NK-92 (cell line): ENCODE measurements around the gene CDCP1.
"Not testable (repeated sequence)": the region's sequence is repeated elsewhere in the genome, so short reads cannot be mapped to it uniquely, and the experiment has no call there.

Experiments
- DNase-seq: peaks from one replicate; lab custom pipeline; 2025; ENCODE audit not compliant: unreplicated experiment; lab: John Stamatoyannopoulos, UW

Gene CDCP1

DNA sequence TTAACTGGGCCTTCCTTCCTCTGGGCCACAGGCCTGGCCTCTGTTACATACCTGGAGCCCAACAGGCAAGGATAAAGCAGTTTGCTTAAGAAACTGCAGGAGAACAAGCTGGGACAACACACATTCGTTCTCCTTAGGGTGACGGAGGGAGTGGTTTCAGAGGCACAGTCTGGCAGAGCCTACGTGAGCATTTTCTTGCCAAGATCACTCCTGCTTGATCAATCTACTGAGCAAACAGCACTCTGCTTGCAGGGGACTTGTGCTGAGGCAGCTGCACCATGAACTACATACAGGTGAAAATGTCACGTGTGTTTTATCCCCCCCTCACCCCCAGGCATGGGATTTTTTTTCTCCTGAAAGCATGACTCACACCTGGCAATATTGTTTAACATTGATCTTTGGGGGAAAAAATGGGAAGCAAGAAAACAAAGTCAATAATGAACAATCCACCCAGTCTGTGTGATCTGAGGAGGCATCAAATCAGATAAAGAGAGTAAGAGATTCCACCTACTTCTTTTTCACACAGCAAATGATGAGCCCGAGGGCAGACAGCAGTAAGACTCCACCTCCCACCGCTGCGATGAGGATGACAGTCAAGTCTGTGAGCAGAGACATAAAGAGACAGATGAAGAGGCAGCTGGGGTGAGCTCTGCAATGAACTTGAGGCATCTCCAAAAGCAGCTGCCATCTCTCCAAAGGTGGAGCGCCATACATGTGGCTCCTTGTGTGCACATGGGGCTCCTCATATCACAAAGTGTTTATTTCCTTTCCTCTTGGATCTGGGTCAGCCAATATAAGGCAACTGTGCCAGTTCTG lies 57.4 kb downstream of the CDCP1 start:
- DNase-seq, result no peak

DNA sequence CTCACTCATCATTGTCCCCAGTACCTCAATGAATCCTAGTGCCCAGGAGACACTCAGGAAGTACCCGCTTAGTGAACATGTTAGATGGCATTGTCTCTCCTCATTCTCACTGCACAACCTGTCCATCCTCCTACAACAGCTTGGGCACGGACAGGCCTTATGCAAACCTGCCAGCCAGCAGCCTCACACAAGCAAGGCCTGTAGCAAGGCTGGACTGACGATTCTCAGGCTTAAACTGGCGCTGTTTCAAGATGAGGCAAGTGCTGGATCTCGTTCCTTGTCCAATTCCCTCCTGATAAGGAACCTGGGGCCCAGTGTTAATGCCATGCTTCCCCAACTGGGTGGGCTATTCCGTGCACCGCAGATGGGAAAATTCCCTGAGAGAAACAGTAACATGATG lies 59.0 kb downstream of the CDCP1 start:
- DNase-seq, result no peak

DNA sequence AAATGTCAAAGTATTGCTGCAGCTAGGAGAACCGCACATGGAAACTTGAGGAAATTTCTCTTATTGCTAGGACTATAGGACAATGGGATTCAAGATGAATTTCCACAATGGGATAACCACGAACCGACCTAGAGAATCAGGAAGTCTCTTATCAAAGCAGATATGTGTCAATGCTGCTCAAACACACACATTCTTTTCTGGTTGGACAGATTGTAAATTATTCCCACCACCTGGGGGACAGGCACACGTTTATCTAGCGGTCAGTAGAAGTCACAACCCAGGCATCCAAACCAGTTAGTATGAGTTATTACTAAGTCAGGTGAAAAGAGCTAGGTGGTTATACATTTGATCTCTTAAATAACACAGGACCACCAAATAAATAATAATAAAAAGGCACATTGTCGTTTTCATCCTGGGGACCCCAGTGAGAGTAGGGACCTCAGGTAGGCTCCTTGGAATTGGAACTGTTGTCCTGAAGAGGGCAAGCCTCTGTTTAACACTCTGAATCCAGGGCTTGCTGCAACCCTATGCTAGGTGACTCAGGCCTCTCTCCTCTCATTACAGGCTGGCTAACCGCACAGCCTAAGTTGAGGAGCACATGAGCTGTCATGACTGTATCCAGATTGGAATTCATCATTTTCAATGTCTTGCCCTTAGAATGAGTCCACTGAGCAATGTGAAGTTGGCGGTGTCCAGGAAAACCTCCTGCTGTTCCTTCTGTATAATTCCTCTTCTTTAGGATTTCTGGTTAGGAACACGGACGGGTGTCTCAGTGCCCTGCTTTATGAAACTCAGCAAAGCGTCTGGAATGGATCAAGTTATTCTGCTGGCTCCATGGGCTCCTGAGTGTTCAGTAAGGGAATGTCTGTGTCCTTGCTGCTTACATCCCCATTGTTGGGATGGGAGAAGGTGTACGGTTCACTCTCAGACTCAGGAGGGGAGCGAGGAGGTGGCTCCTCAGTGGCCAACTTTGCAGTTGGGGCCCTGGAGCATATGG lies 61.1 kb downstream of the CDCP1 start:
- no peak for DNase-seq

DNA sequence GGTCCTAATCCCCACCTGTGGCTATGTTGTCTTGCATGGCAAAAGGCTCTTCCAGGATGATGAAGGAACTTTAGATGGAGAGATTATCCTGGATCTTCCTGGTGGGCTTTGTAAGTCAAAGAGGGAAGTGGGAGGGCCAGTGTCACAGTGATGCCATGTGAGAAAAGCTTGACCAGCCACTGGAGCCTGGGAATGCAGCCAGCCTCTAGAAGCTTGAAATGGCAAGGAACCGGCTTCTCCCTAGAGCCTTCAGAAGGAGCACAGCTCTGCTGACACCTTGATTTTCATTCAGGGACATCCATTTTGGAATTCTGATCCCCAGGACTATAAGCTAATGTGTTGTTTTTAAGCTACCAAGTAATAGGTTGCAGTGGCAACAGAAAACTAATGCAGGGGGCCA lies 61.8 kb downstream of the CDCP1 start:
- no peak for DNase-seq

DNA sequence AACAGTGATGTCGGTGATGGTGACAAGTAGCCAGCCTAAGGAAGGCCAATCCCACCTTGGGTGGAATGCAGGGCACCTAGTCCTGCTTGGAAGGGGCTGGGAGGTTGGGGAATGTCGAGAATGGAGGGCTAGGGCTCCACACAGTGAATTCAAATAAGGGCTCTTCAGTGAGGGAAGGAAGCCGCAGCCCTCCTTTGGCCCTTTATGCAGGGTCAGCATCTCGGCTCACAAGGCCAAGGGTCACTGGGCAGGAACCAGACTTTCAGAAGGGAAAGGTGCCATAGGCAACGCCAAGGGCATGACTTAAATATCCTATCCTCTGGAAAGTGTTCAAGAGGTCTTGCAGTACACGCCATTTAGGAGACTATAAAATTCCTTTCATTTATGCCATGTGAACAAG lies 63.2 kb downstream of the CDCP1 start:
- no peak for DNase-seq

DNA sequence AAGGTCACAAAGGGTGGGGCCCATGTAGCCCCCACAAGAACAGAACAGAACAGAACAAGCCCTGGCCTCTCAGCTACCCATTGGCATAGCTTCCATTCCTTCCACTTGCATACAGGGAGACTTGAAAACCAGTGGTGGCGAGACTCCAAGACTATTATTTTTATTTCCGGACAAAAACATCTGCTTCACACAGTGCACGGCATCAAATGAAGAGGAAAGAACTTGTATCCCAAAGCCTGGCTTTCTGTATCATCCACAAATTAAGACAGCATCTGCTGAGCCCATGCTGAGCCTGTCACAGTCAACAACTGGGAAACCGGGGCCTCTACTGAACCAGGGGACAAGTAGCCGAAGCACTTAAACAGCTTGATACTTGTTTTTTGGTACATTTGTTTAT lies 64.0 kb downstream of the CDCP1 start:
- no peak for DNase-seq

DNA sequence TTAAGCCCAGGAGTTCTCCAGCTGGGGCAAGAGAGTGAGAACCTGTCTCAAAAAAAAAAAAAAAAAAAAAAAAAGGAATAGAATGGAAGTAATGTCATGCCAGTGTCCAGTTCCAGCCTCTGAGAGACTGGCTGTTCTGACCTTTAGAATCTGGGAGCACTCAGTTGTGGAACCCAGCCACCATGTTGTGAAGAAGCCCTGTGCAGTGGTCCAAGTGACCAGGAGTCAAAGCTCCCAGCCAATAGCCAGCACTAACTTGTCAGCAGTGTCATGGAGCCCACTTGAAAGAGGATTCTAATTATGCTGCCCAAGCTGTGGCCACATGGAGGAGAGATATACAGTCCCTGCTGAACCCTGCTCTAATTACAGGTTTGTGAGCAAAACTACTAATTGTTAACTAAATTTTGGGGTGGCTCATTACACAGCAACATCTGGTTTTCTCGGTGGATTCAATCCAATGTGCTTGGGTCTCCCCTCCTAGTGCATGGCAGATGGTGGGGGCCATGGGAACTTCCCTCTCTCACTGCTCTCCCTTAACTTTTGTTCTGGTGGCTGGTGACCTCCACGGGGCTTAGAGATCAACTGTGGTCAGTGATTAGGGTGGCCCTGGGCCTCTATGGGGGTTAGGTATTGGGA lies 64.6 kb downstream of the CDCP1 start:
- DNase-seq, result no peak

DNA sequence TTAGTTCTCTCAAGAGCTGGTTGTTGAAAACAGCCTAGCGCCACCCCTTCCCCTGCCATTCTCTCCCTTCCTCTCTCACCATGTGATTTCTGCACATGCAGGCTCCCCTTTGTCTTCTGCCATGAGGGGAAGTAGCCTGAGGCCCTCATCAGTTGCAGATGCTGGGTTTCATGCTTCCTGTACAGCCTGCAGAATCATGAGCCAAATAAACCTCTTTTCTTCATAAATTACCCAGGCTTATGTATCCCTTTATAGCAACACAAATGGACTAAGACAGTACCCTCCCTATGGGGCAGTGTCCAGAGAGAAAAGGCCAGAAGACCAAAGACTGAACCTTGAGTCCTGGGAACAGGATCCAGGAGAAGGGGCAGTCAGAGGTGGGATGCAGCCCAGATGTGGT lies 65.4 kb downstream of the CDCP1 start:
- DNase-seq, result no peak

DNA sequence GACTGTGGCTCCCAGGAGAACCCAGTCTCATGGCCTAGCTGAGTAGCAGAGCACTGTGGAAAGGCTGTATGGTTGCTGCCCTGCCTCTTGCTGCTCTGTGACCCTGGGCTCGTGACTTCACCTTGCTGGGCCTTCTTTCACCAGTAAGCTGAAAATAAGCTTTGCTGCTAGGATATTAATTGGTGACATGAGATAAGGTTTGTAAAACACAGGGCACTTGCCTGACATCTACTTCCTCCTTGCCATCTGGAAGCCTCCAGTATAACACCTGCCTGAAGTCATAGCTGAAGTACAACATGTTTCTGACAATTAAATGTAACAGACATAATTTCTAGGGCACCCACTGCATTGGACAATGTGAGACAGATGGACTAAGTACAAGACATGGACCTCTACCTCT lies 66.5 kb downstream of the CDCP1 start:
- no peak for DNase-seq

DNA sequence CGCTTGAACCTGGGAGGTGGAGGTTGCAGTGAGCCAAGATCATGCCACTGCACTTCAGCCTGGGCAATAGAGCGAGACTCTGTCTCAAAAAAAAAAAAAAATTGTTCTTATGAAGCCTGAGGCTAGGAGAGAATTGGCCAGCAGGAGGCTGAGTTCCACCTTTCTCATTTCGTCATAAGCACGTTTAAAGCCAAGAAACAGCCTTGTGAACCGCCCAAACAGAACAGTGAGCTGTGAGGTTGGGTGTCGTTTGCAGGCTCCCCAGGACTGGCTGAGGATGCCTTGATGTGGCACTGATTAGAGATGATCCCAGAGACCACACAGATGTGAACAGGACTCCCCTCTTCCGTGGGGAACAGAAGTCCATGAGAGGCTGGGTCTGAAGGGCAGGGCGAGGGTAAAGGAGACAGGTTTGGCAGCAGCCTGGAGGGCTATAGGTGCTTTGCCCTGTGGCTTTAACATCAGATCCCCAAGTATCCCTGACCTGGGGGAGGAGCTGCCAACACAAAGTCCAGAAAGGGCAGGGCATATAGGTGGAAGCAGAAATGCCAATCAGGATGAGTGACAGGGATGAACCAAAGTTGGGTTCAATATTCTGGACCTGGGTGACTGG lies 67.2 kb downstream of the CDCP1 start:
- no peak for DNase-seq

DNA sequence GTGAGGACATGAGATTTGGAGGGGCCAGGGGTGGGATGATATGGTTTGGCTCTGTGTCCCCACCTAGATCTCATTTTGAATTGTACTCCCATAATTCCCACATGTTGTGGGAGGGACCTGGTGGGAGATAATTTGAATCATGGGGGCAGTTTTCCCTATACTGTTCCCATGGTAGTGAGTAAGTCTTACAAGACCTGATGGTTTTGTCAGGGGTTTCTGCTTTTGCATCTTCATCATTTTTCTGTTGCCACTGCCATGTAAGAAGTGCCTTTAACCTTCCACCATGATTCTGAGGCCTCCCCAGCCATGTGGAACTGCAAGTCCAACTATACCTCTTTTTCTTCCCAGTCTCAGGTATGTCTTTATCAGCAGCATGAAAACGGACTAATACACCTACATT lies 67.9 kb downstream of the CDCP1 start:
- not testable (repeated sequence) for DNase-seq

DNA sequence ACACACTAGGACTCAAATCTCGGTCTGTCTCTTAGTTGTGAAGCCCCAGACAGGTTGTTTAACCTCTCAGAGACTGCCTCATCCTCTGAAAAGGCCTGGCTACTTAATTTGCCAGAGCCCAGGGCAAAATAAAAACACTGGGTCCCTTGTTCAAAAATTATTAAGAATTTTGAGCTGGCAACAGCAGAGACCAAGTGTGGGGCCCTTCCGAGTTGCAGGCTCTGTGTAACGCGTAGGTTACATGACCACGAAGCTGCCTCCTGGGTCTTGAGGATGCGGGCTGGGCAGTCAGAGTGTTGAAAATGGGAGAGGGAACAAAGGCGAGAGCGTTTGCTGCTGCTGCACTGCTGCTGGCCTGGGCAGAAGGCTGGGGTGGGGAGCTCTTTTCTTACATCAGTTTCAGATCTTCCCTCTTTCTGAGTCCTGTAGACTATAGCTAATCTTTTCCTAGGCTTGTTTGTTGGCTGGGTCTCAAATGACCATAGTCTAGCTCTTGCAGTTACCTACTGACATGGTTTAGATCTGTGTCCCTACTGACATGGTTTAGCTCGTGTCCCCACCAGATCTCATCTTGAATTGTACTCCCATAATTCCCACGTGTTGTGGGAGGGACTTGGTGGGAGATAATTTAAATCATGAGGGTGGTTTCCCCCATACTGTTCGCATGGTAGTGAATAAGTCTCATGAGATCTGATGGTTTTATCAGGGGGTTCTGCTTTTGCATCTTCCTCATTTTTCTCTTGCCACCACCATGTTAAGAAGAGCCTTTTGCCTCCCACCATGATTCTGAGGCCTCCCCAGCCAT lies 70.2 kb downstream of the CDCP1 start:
- DNase-seq, result no peak

DNA sequence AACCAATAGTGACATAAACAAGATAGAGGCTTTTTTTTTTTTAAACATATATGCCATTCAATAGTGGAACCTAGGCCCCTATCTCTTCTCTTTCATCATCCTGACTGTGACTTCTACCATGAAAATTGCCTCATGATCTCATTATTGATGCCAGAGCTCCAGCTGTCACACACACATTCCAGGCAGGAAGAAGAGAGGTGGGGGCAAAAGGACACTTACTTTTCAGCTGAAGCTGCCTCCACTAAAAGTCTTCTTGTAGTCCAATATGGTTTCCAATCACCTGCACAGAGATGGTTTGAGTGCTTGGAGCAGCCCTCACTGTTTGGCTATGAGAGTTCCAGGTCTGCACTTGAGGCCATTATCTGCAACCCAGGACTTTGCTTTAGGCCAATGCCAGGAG lies 75.1 kb downstream of the CDCP1 start:
- no peak for DNase-seq

DNA sequence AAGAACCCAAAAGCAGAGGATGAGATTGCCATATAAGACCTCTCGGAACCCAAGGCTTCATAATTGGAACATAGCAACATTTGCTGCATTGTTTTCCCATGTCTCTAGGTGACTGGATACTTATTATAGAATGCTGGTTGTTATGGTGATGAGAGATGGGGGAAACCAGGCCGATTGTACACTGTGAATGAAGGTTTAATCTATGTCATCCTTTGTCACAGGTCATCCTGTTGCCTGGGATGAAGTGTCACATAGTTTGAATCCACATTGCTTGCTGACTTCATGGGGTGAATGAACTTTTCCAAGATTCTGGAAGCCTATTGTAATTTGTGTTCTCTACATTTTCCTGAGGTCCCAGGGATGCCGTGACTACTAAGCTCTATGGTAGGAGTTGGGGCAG lies 78.2 kb downstream of the CDCP1 start:
- no peak for DNase-seq

DNA sequence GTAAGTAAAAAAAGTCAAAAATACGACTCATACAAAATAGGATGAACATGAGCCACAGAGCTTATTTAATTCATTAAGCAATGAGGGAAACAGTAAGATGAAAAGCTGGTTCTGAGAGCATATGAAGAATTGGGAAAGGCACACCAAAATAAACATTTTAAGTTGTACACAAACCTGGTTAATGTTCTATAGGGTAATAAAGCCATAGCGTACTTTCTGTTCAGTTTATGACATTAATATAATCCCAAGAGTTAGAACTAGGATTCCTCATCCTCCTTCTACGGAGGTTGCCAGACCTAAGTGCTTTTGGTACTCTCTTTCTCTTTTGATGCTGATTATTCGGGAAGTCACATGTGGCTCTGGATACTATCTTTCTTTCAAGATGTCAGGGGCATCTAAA lies 78.7 kb downstream of the CDCP1 start:
- no peak for DNase-seq

DNA sequence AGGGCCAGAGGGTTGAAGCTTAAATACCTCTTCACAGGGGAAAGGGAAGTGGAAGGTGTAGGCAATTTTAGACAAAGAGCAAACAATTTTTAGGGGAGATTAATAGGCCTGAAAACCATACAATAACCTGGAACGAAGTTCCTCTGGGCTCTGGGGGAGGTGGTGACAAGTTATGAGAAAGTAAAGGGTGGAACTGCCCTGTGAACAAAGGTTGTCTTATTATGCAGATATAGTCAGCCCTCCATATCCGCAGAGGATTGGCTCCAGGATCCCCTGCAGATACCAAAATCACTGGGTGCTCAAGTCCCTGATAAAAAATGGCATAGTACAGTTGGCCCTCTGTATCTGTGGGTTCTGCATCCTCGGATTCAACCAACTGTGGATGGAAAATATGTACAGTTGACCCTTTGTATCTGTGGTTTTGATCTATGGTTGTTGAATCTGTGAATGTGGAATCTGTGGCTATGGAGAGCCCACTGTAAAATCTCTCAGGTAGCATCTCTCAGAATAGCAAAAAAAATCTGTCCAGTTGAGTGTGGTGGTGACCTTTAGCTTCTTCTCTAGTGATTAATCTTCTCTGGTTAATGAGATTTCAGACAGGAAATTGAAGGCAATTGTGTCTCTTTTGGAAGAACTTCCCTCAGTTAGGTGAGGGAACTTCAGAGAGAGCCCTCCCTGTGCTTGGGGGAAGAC lies 79.9 kb downstream of the CDCP1 start:
- no peak for DNase-seq

DNA sequence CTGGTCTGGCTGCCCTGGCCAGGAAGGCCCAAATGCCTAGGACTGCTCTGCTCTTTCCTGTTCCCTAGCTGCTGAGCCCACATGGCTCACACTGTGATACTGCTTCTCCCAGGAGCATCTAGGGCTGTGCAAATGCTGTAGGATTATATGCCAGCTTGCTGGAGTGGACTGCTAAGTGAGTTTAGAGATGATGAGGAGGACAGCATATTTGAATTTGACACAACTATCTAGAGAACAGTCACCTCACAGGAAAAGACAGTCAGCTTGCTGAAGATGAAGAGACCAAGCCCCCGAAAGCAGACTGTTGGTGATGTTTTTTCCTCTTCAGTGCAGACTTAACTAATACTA lies 80.8 kb downstream of the CDCP1 start:
- DNase-seq, result no peak

DNA sequence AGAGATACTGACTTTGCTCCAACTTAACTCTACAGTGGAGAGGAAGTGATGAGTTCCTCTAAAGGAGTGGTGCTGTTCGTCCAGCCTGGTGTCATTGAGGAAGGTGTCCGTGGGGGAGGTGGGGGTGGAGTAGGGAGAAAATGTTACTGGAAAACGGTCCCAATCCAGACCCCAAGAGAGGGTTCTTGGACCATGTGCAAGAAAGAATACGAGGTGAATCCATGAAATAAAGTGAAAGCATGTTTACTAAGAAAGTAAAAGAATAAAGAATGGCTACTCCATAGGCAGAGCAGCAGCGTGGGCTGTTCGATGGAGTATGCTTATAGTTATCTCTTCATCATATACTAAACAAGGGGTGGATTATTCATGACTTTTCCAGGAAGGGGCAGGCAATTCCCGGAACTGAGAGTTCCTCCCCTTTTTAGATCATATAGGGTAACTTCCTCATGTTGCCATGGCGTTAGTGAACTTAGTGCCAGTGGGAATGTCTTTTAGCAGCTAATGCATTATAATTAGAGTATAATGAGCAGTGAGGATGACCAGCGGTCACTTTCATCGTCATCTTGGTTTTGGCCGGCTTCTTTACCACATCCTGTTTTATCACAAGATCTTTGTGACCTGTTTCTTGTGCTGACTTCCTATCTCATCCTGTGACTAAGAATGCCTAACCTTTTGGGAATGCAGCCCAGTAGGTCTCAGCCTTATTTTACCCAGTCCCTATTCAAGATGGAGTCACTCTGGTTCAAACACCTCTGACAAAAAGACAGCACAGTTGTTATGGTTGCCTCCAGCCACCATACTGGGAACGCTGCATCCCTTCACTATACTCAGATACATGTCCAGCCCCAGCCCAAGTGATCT lies 81.4 kb downstream of the CDCP1 start:
- no peak for DNase-seq

DNA sequence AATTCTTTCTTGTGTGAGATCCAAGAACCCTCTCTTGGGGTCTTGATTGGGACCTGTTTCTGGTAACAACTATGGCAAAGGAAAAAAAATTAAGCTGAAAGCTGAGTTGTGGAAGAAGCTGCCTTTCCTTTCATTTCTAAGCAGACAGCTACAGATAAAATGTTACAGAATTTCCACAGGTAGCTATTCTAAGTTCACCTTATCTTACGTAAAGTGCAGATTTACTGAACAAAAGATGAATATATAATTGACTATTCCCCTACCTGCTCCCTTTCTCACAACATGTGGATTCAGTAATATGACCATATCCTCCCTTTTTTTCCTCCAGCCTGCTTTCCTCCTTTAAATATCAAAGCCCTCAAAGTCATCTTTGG lies 83.5 kb downstream of the CDCP1 start:
- DNase-seq, result no peak
